ENCODE measurements around the gene CEP72.
"Not testable (repeated sequence)": the region's sequence is repeated elsewhere in the genome, so short reads cannot be mapped to it uniquely, and the experiment has no call there.

DNA sequence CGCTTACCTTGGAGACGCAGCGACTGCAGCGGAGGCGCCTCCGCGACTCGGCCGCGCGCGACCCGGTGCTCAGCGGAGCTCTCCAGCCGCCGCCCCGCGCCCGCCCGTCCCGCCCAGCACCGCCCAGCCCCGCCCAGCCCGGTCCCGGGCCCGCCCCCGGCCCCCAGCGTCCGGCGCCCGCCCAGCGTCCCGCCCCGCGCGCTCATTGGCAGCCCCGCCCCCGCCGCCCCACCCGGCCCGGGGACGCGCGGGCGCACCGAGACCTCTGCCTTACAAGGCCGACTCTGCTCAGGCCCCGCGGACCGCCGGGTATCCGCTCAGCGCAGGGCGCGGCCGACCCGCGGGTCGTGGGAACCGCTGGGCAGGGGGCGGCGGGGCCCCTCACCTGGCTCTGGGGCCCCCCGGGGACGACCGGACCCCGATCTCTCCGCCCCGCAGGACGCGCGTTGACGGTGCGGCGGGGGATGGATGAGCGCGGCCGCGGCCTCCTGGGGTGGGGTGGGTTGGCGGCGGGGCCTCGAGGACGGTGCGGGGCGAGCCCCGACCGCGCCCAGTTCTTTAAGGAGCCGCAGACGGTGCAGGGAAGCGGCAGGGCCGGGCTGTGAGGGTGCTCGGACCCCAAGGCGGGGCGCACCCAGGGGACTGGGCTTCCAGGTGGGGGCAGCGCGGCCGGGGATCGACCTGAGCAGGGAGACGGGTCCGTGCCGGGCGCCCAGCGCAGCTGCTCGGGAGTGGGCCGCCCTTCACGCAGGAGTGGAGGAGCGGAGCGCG lies 81.3 kb downstream of the CEP72 start, which contains the start of gene TPPP:
- not testable (repeated sequence) for TF ChIP-seq L3MBTL2 (conservative IDR thresholded peaks at IDR 0.05); ELF4 (IDR thresholded peaks at IDR 0.05); ARNT (IDR thresholded peaks at IDR 0.05); NFRKB (IDR thresholded peaks at IDR 0.05); SP1 (IDR thresholded peaks at IDR 0.05); FOXA1 (IDR thresholded peaks at IDR 0.05); HDGF (IDR thresholded peaks at IDR 0.05; ENCODE audit: borderline replicate concordance)
- TF ChIP-seq, protein P1, sequence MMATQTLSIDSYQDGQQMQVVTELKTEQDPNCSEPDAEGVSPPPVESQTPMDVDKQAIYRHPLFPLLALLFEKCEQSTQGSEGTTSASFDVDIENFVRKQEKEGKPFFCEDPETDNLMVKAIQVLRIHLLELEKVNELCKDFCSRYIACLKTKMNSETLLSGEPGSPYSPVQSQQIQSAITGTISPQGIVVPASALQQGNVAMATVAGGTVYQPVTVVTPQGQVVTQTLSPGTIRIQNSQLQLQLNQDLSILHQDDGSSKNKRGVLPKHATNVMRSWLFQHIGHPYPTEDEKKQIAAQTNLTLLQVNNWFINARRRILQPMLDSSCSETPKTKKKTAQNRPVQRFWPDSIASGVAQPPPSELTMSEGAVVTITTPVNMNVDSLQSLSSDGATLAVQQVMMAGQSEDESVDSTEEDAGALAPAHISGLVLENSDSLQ (IDR thresholded peaks at IDR 0.05): not testable (repeated sequence)
